PC-3 (cell line): ENCODE results near the gene UBE2E1.

Experiments
- EZH2 ChIP-seq: fragments of 300-600 bp; sonication (generic); IDR thresholded peaks from one replicate; pipeline ENCODE4 v1.6.1; 2017; ENCODE audit warnings: antibody characterized with exemption, mild to moderate bottlenecking, low read length; ENCODE audit not compliant: unreplicated experiment
- EZH2phosphoT487 ChIP-seq: fragments of 300-600 bp; sonication (generic); IDR thresholded peaks from 2 replicates; pipeline ENCODE4 v1.6.1; 2018; ENCODE audit warnings: mild to moderate bottlenecking, antibody characterized with exemption, low read length, borderline replicate concordance

- TF ChIP-seq EZH2, result no peak
- no peak for TF ChIP-seq EZH2phosphoT487
Observed at GRCh38 chr3:23821858-23822257, 16.1 kb downstream of the UBE2E1 start.
